Left colon (tissue), 2 donors: Measurements from ENCODE around the gene GSAP. TPM values are rescaled to one million over a fixed set of nuclear protein-coding genes. Genes with fewer than 3 reads are reported as not detected.

Experiments used
- ATAC-seq: fragments of 200-7000 bp; cut with Tn5 transposase; one replicate; pipeline ENCODE4 v1.9.1; 2020; ENCODE audit warnings: mild to moderate bottlenecking, moderate library complexity
- DNase-seq, 2 donors: peaks; one replicate each; pipeline ENCODE4 v3.0.0-alpha.2; 2020
- intact Hi-C, 2 donors: fragments of 100-400 bp; cut with DNase I in 1 of 2; cut with micrococcal nuclease in 1 of 2; formaldehyde crosslinking; loops; one replicate each; pipeline versions ENCODE4 v1.11.2 to v1.14.0; 2022; cut with DNase I, micrococcal nuclease
- total RNA-seq, 2 donors: library from RNA; stranded (reverse); fragmentation: NEBNext Ultra II Directional; extraction: Animal tissue kit (Norgen Biotek cat#: 25700); gene quantifications; one replicate each; pipeline ENCODE4 v1.2.1, GENCODE V29; 2021
- donor health status: DM: no; HTN: no; CAD: no.
- donor health status: DM: yes; HTN: yes; CAD: no.

GSAP gene
- total RNA-seq, 2 donors from 2014 or later, result 7.9 to 8.0 TPM

GRCh38 chr7:77443042-77443441 is 26.9 kb upstream of the GSAP start:
- no peak for DNase-seq
- ATAC-seq, result no peak
- intact Hi-C loops, result no loop called here

GRCh38 chr7:77442636-77443035 is 26.5 kb upstream of the GSAP start:
- DNase-seq (no peak), ATAC-seq (no peak)
- intact Hi-C loops, result no loop called here

- intact Hi-C loops, result no loop called here
- peak; percentile 40 for ATAC-seq
Measured at GRCh38 chr7:77441046-77441445, 24.9 kb upstream of the GSAP start.

GRCh38 chr7:77439572-77439971 is 23.4 kb upstream of the GSAP start:
- peak; percentile 49 to 51 for DNase-seq
- peak; percentile 96 for ATAC-seq
- intact Hi-C loops, result no loop called here

More at GRCh38 chr7:77441046-77441445, 24.9 kb upstream of the GSAP start:
- DNase-seq, result no peak

GRCh38 chr7:77438131-77438530 is 22.0 kb upstream of the GSAP start:
- intact Hi-C loops, result no loop called here
- ATAC-seq, result no peak
- DNase-seq, result no peak

- intact Hi-C loops, result no loop called here
- DNase-seq, result no peak
- ATAC-seq, result no peak
Measured at GRCh38 chr7:77434570-77435275, 18.6 kb upstream of the GSAP start.

GRCh38 chr7:77433901-77434300 is 17.8 kb upstream of the GSAP start:
- no peak for ATAC-seq
- intact Hi-C loops, result no loop called here

GRCh38 chr7:77430927-77431326 is 14.8 kb upstream of the GSAP start:
- ATAC-seq (no peak), DNase-seq (no peak)
- intact Hi-C loops, result no loop called here

More at GRCh38 chr7:77433901-77434300, 17.8 kb upstream of the GSAP start:
- no peak for DNase-seq

GRCh38 chr7:77428777-77429231 is 12.7 kb upstream of the GSAP start:
- ATAC-seq (no peak), DNase-seq (peak in 1 of 2 donors; percentile 30)
- intact Hi-C loops, result no loop called here

GRCh38 chr7:77427996-77428603 is 12.0 kb upstream of the GSAP start:
- ATAC-seq (no peak), DNase-seq (no peak)
- intact Hi-C loops, result no loop called here

- no peak for ATAC-seq
- intact Hi-C loops, result no loop called here
- no peak for DNase-seq
Measured at GRCh38 chr7:77426521-77427051, 10.4 kb upstream of the GSAP start.

- intact Hi-C loops, result no loop called here
- ATAC-seq, result no peak
- DNase-seq, result no peak
Measured at GRCh38 chr7:77426052-77426404, 9.9 kb upstream of the GSAP start.

- no peak for ATAC-seq
Measured at GRCh38 chr7:77425101-77426051, 9.2 kb upstream of the GSAP start.

GRCh38 chr7:77422500-77422899 is 6.4 kb upstream of the GSAP start:
- ATAC-seq (no peak), DNase-seq (no peak)
- intact Hi-C loops, result no loop called here

More at GRCh38 chr7:77425101-77426051, 9.2 kb upstream of the GSAP start:
- intact Hi-C loops, result no loop called here
- DNase-seq, result no peak

GRCh38 chr7:77420986-77421672 is 5.0 kb upstream of the GSAP start:
- intact Hi-C loops, result no loop called here
- ATAC-seq (no peak), DNase-seq (no peak)

GRCh38 chr7:77420438-77420837 is 4.3 kb upstream of the GSAP start:
- ATAC-seq (no peak), DNase-seq (no peak)
- intact Hi-C loops, result no loop called here

GRCh38 chr7:77419102-77419501 is 3.0 kb upstream of the GSAP start:
- intact Hi-C loops, result no loop called here
- DNase-seq, result no peak
- no peak for ATAC-seq

- DNase-seq, result no peak
- no peak for ATAC-seq
- intact Hi-C loops, result no loop called here
Measured at GRCh38 chr7:77417801-77418200, 1.7 kb upstream of the GSAP start.
